HEK293 (cell line): Measurements from ENCODE around the gene FAM234B.

Experiments
- CTCF ChIA-PET: fragments of 350-600 bp; formaldehyde crosslinking; extraction: SDS; loops from one replicate; lab custom pipeline; 2021; ENCODE audit warnings: antibody characterized with exemption; lab: Yijun Ruan, JAX
- POLR2A ChIA-PET: fragments of 300-600 bp; formaldehyde crosslinking; extraction: SDS; loops from one replicate; lab custom pipeline; 2020; ENCODE audit warnings: antibody characterized with exemption, inconsistent platforms; lab: Yijun Ruan, JAX
- H3K27ac ChIP-seq: fragments of 200-500 bp; sonication (Bioruptor generic); 2 replicates; pipeline ENCODE4 v1.5.1; 2014; ENCODE audit warnings: low read depth, low read length, control low read depth, inconsistent platforms; ENCODE audit errors: extremely low read depth
- H3K36me3 ChIP-seq, 2 experiments: fragments of 200-500 bp in 1 of 2; sonication (Bioruptor generic) in 1 of 2; 1 replicate in 1 of 2; 2 replicates in 1 of 2; pipeline ENCODE4 v1.5.1; 2014 to 2017; ENCODE audit warnings: inconsistent platforms in 2 of 2, low read length in 2 of 2; ENCODE audit not compliant: control insufficient read depth in 2 of 2, insufficient read depth in 1 of 2
- H3K4me1 ChIP-seq: fragments of 200-500 bp; sonication (Bioruptor generic); 2 replicates; pipeline ENCODE4 v1.5.1; 2014; ENCODE audit warnings: mild to moderate bottlenecking, low read length, inconsistent platforms; ENCODE audit not compliant: control insufficient read depth, insufficient read depth
- H3K4me3 ChIP-seq: 2 replicates; pipeline ENCODE4 v1.5.1; 2011; ENCODE audit warnings: low read depth, mild to moderate bottlenecking, control low read depth, low read length, moderate library complexity
- H3K9me3 ChIP-seq: fragments of 200-500 bp; sonication (Bioruptor generic); 2 replicates; pipeline ENCODE4 v1.5.1; 2014; ENCODE audit warnings: low read depth, low read length, inconsistent platforms; ENCODE audit not compliant: control insufficient read depth, insufficient read depth
- GFI1B ChIP-seq: fragments of 450-650 bp; formaldehyde crosslinking; IDR thresholded peaks from 2 replicates; pipeline ENCODE4 v1.5.1; 2016; ENCODE audit warnings: missing biosample characterization, missing genetic modification characterization
- KLF10 ChIP-seq: fragments of 450-650 bp; IDR thresholded peaks from 2 replicates; pipeline ENCODE4 v1.5.1; 2018; ENCODE audit warnings: missing biosample characterization, mild to moderate bottlenecking, missing genetic modification characterization
- MYNN ChIP-seq: fragments of 450-650 bp; formaldehyde crosslinking; IDR thresholded peaks from 2 replicates; pipeline ENCODE4 v1.5.1; 2016; ENCODE audit warnings: missing biosample characterization, missing genetic modification characterization, borderline replicate concordance
- TSHZ1 ChIP-seq: fragments of 450-650 bp; formaldehyde crosslinking; IDR thresholded peaks from 2 replicates; pipeline ENCODE4 v1.5.1; 2016; ENCODE audit warnings: missing biosample characterization, missing genetic modification characterization, borderline replicate concordance
- ZBTB17 ChIP-seq: fragments of 450-650 bp; formaldehyde crosslinking; IDR thresholded peaks from 2 replicates; pipeline ENCODE4 v1.5.1; 2016; ENCODE audit warnings: missing biosample characterization, missing genetic modification characterization
- ZIC2 ChIP-seq: fragments of 450-650 bp; formaldehyde crosslinking; IDR thresholded peaks from 2 replicates; pipeline ENCODE4 v1.5.1; 2016; ENCODE audit warnings: missing biosample characterization, missing genetic modification characterization
- ZNF169 ChIP-seq: fragments of 450-650 bp; formaldehyde crosslinking; IDR thresholded peaks from 2 replicates; pipeline ENCODE4 v1.5.1; 2016; ENCODE audit warnings: missing biosample characterization, missing genetic modification characterization
- ZNF18 ChIP-seq: fragments of 450-650 bp; formaldehyde crosslinking; IDR thresholded peaks from 2 replicates; pipeline ENCODE4 v1.5.1; 2016; ENCODE audit warnings: missing biosample characterization, missing genetic modification characterization
- ZNF221 ChIP-seq: fragments of 450-650 bp; formaldehyde crosslinking; IDR thresholded peaks from 2 replicates; pipeline ENCODE4 v1.5.1; 2017; ENCODE audit warnings: missing biosample characterization, missing genetic modification characterization, borderline replicate concordance
- ZNF239 ChIP-seq: fragments of 450-650 bp; formaldehyde crosslinking; IDR thresholded peaks from 2 replicates; pipeline ENCODE4 v1.5.1; 2016; ENCODE audit warnings: missing biosample characterization, missing genetic modification characterization
- ZNF274 ChIP-seq, 2 experiments: fragments of 200-500 bp in 1 of 2; fragments of 450-650 bp in 1 of 2; sonication (Bioruptor generic) in 1 of 2; formaldehyde crosslinking in 1 of 2; IDR thresholded peaks; 2 replicates each; pipeline versions ENCODE4 v1.5.1 to v1.6.1; 2014 to 2016; ENCODE audit warnings: borderline replicate concordance in 1 of 2, inconsistent platforms in 1 of 2, low read length in 1 of 2, missing biosample characterization in 1 of 2, missing genetic modification characterization in 1 of 2
- ZNF302 ChIP-seq: fragments of 450-650 bp; formaldehyde crosslinking; IDR thresholded peaks from 2 replicates; pipeline ENCODE4 v1.5.1; 2016; ENCODE audit warnings: missing biosample characterization, missing genetic modification characterization, low read depth
- ZNF433 ChIP-seq: fragments of 450-650 bp; formaldehyde crosslinking; IDR thresholded peaks from 2 replicates; pipeline ENCODE4 v1.5.1; 2016; ENCODE audit warnings: missing biosample characterization, missing genetic modification characterization, low read depth
- ZNF48 ChIP-seq: fragments of 450-650 bp; formaldehyde crosslinking; IDR thresholded peaks from 2 replicates; pipeline ENCODE4 v1.5.1; 2016; ENCODE audit warnings: missing biosample characterization, missing genetic modification characterization
- ZNF501 ChIP-seq: fragments of 450-650 bp; formaldehyde crosslinking; IDR thresholded peaks from 2 replicates; pipeline ENCODE4 v1.5.1; 2016; ENCODE audit warnings: missing biosample characterization, missing genetic modification characterization
- ZSCAN4 ChIP-seq: fragments of 450-650 bp; formaldehyde crosslinking; IDR thresholded peaks from 2 replicates; pipeline ENCODE4 v1.5.1; 2017; ENCODE audit warnings: missing biosample characterization, missing genetic modification characterization
- TF ChIP-seq, protein P1 (sequence below): fragments of 450-650 bp; formaldehyde crosslinking; conservative IDR thresholded peaks from 2 replicates; pipeline ENCODE4 v1.5.1; 2016; ENCODE audit warnings: low read depth, missing biosample characterization, missing genetic modification characterization
- TF ChIP-seq, protein P2 (sequence below): fragments of 450-650 bp; formaldehyde crosslinking; IDR thresholded peaks from 2 replicates; pipeline ENCODE4 v1.5.1; 2016; ENCODE audit warnings: missing biosample characterization, missing genetic modification characterization, borderline replicate concordance
- TF ChIP-seq, protein P3 (sequence below): fragments of 450-650 bp; formaldehyde crosslinking; IDR thresholded peaks from 2 replicates; pipeline ENCODE4 v1.5.1; 2016; ENCODE audit warnings: missing biosample characterization, missing genetic modification characterization

FAM234B gene

DNA sequence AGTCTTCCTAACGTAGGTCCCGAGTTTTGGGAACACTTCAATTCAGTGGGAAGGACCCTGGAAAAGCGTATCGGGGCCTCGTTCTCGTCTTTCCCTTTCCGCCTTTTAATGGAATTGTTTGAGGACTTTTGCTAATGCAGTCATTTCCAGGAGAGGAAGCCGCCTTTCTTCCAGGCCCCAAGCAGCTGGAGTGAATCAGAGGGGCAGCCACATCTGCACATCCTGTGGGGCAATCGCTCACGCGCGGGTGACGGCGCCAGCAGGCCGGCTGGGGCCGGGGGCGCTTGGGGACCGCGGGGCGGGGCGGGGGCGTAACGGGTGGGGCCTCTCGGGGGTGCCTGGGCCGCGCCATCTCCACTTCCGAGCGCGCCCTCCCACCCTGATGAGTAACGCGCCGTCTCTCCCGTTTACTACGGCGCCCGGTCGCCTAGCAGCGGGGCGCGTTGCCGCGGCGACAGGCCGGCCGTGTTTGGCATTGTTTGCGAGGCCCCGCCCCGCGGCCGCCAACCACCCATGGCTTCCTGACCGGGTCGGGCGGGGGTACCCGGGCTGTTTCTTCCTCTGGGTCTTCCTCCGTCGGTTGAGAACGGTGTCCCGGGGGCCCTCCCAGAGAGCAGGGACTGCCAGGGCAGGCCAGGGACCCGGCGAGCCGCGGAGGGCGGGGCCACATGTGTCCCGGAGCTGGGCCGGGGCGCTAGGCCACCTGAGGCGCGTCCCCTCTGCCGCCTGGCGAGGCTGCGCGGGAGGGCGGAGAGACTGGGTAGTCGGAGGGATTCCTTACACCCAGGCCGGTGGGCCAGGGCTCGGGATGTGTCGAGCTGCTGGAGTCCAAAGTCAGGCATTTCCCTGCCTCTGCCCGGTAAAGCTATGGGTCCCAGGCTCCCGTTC is 56.9 kb downstream of the FAM234B start (continued):
- peak; percentile 100 for TF ChIP-seq MYNN (tag by site-specific recombination)

DNA sequence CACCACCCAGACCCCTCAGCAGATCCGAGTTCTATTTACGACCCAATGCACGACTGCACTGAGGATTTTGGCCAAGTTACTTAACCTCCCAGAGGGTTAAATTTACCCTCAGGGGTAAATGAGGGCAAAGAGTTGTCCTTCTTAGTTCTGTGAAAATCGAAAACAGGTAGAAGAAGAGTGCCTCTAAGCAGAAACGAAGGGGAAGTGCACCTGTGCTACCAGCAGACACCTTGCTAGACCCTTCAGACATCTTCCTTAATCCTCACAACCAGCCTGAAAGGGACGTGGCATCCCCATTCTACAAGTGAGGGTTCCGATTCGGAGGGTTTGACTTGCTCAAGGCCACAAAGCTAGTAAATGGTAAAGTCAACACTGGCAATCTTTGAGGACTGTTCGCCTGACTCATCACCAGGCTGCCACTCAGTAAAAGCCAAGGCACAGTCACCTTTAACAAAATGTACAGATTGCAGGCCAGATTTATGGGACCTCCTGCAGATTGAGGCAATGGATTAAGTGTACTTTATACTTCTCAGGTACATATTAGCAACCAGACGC is 57.7 kb downstream of the FAM234B start:
- POLR2A ChIA-PET, result no interaction called here
- CTCF ChIA-PET, result interaction anchor here (0.6 to 4.7 kb wide), 4 partner anchors 101 to 369 kb away, joined by 5 to 71 read pairs (median 16); no protein-coding TSS in a partner anchor
- peak overlapping the region; percentile 96 for H3K27ac ChIP-seq
- TF ChIP-seq KLF10 (tag by site-specific recombination) (no peak), ZIC2 (no peak), ZNF274 (IDR thresholded peaks at IDR 0.05; ENCODE audit: low read length) (no peak), ZNF274 (tag by site-specific recombination; IDR thresholded peaks at IDR 0.05; ENCODE audit: borderline replicate concordance) (no peak), ZNF239 (no peak), ZNF501 (no peak), ZNF169 (no peak), GFI1B (tag by site-specific recombination) (peak; percentile 91), ZNF18 (no peak), ZNF48 (tag by site-specific recombination) (no peak), TSHZ1 (tag by site-specific recombination) (peak; percentile 8; the same call in 1 of the 2 replicates), ZNF433 (no peak), ZSCAN4 (tag by site-specific recombination) (no peak), ZBTB17 (tag by site-specific recombination) (peak; percentile 40; the same call in 1 of the 2 replicates), ZNF302 (no peak), ZNF221 (tag by site-specific recombination) (no peak)
- TF ChIP-seq, protein P1, sequence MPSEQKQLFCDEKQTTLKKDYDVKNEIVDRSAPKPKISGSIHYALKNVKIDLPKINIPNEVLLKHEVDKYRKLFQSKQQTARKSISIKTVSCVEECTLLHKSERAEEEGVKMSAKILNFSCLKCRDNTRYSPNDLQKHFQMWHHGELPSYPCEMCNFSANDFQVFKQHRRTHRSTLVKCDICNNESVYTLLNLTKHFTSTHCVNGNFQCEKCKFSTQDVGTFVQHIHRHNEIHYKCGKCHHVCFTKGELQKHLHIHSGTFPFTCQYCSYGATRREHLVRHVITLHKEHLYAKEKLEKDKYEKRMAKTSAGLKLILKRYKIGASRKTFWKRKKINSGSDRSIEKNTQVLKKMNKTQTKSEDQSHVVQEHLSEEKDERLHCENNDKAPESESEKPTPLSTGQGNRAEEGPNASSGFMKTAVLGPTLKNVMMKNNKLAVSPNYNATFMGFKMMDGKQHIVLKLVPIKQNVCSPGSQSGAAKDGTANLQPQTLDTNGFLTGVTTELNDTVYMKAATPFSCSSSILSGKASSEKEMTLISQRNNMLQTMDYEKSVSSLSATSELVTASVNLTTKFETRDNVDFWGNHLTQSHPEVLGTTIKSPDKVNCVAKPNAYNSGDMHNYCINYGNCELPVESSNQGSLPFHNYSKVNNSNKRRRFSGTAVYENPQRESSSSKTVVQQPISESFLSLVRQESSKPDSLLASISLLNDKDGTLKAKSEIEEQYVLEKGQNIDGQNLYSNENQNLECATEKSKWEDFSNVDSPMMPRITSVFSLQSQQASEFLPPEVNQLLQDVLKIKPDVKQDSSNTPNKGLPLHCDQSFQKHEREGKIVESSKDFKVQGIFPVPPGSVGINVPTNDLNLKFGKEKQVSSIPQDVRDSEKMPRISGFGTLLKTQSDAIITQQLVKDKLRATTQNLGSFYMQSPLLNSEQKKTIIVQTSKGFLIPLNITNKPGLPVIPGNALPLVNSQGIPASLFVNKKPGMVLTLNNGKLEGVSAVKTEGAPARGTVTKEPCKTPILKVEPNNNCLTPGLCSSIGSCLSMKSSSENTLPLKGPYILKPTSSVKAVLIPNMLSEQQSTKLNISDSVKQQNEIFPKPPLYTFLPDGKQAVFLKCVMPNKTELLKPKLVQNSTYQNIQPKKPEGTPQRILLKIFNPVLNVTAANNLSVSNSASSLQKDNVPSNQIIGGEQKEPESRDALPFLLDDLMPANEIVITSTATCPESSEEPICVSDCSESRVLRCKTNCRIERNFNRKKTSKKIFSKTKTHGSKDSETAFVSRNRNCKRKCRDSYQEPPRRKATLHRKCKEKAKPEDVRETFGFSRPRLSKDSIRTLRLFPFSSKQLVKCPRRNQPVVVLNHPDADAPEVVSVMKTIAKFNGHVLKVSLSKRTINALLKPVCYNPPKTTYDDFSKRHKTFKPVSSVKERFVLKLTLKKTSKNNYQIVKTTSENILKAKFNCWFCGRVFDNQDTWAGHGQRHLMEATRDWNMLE (tag by site-specific recombination), result no peak
- TF ChIP-seq, protein P2, sequence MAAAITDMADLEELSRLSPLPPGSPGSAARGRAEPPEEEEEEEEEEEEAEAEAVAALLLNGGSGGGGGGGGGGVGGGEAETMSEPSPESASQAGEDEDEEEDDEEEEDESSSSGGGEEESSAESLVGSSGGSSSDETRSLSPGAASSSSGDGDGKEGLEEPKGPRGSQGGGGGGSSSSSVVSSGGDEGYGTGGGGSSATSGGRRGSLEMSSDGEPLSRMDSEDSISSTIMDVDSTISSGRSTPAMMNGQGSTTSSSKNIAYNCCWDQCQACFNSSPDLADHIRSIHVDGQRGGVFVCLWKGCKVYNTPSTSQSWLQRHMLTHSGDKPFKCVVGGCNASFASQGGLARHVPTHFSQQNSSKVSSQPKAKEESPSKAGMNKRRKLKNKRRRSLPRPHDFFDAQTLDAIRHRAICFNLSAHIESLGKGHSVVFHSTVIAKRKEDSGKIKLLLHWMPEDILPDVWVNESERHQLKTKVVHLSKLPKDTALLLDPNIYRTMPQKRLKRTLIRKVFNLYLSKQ (tag by site-specific recombination), result no peak
- TF ChIP-seq, protein P3, sequence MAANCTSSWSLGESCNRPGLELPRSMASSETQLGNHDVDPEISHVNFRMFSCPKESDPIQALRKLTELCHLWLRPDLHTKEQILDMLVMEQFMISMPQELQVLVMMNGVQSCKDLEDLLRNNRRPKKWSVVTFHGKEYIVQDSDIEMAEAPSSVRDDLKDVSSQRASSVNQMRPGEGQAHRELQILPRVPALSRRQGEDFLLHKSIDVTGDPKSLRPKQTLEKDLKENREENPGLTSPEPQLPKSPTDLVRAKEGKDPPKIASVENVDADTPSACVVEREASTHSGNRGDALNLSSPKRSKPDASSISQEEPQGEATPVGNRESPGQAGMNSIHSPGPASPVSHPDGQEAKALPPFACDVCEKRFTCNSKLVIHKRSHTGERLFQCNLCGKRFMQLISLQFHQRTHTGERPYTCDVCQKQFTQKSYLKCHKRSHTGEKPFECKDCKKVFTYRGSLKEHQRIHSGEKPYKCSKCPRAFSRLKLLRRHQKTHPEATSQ (tag by site-specific recombination), result no peak

More for the DNA sequence above, 57.7 kb downstream of the FAM234B start:
- Histone ChIP-seq H3K36me3 (no peaks in the 10 kb centered on the region), H3K4me3 (peak overlapping the region; percentile 56), H3K9me3 (no peaks in the 10 kb centered on the region), H3K4me1 (peaks cover 36% of the 10 kb centered on the region)
